MCF 10A (cell line): ENCODE results near the gene ARHGEF19. TPM values are rescaled to one million over a fixed set of nuclear protein-coding genes. Genes with fewer than 3 reads are reported as not detected.

ENCODE experiments used
- BruUV-seq: library from RNA; stranded (reverse); fragments of 400-500 nt; replicated peaks from 2 replicates; lab custom pipeline; 2021; lab: Mats Ljungman, UMichigan
- CTCF ChIA-PET: fragments of 300-600 bp; sonication (Branson Sonifier 250); formaldehyde crosslinking; extraction: SDS; loops from one replicate; lab custom pipeline; 2021; ENCODE audit warnings: antibody characterized with exemption, inconsistent platforms; lab: Yijun Ruan, JAX
- POLR2A ChIA-PET: fragments of 300-600, 350-650 bp; sonication (Branson Sonifier 250); formaldehyde crosslinking; extraction: SDS; loops from one replicate; lab custom pipeline; 2020; ENCODE audit warnings: antibody characterized with exemption, inconsistent platforms; lab: Yijun Ruan, JAX
- DNase-seq: peaks from one replicate; pipeline ENCODE4 v3.0.0-alpha.2; 2018; ENCODE audit not compliant: unreplicated experiment
- H3K27ac Mint-ChIP-seq: one replicate; pipeline ENCODE4 v1.8.0; 2022; ENCODE audit warnings: mild to moderate bottlenecking, low read depth, mixed read lengths; ENCODE audit not compliant: unreplicated experiment
- H3K27me3 Mint-ChIP-seq: one replicate; pipeline ENCODE4 v1.8.0; 2022; ENCODE audit warnings: mixed read lengths; ENCODE audit not compliant: insufficient read depth, unreplicated experiment
- H3K36me3 Mint-ChIP-seq: one replicate; pipeline ENCODE4 v1.8.0; 2022; ENCODE audit warnings: mild to moderate bottlenecking, moderate library complexity, mixed read lengths; ENCODE audit not compliant: insufficient read depth, unreplicated experiment
- H3K4me1 Mint-ChIP-seq: one replicate; pipeline ENCODE4 v1.8.0; 2022; ENCODE audit warnings: mixed read lengths; ENCODE audit not compliant: insufficient read depth, unreplicated experiment
- H3K4me3 Mint-ChIP-seq: one replicate; pipeline ENCODE4 v1.8.0; 2022; ENCODE audit warnings: mild to moderate bottlenecking, moderate library complexity, mixed read lengths; ENCODE audit not compliant: unreplicated experiment
- H3K9me3 Mint-ChIP-seq: one replicate; pipeline ENCODE4 v1.8.0; 2022; ENCODE audit warnings: mixed read lengths; ENCODE audit not compliant: unreplicated experiment
- intact Hi-C: fragments of 100-400 bp; cut with micrococcal nuclease; formaldehyde crosslinking; loops from 2 replicates; pipeline ENCODE4 v1.14.1; 2022
- total RNA-seq: library from RNA; stranded (reverse); gene quantifications from 2 replicates; pipeline ENCODE4 v1.2.3, GENCODE V29; 2022
- TF ChIP-seq, protein P1 (sequence below): fragments of 200-600 bp; IDR thresholded peaks from one replicate; pipeline ENCODE4 v1.8.0; 2022; ENCODE audit warnings: antibody characterized with exemption, mild to moderate bottlenecking; ENCODE audit not compliant: unreplicated experiment

ARHGEF19 gene
- total RNA-seq, 1 experiment from 2014 or later, result 1.9 TPM

GRCh38 chr1:16184557-16185303, 27.7 kb downstream of the ARHGEF19 start:
- ChIA-PET POLR2A (interaction anchor here (0.8 to 10.2 kb wide), 11 partner anchors 11 to 106 kb away, joined by 3 to 153 read pairs (median 14); partner anchors contain the start of gene EPHA2), CTCF (interaction anchor here (0.6 to 14.5 kb wide), 7 partner anchors 19 to 184 kb away, joined by 3 to 373 read pairs (median 3); partner anchors contain the start of gene FAM131C)
- no TSS peak for BruUV-seq
- peaks cover 47% of the 10 kb centered on the region for H3K4me1 Mint-ChIP-seq
- TF ChIP-seq, protein P1, sequence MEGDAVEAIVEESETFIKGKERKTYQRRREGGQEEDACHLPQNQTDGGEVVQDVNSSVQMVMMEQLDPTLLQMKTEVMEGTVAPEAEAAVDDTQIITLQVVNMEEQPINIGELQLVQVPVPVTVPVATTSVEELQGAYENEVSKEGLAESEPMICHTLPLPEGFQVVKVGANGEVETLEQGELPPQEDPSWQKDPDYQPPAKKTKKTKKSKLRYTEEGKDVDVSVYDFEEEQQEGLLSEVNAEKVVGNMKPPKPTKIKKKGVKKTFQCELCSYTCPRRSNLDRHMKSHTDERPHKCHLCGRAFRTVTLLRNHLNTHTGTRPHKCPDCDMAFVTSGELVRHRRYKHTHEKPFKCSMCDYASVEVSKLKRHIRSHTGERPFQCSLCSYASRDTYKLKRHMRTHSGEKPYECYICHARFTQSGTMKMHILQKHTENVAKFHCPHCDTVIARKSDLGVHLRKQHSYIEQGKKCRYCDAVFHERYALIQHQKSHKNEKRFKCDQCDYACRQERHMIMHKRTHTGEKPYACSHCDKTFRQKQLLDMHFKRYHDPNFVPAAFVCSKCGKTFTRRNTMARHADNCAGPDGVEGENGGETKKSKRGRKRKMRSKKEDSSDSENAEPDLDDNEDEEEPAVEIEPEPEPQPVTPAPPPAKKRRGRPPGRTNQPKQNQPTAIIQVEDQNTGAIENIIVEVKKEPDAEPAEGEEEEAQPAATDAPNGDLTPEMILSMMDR, result no peak
- H3K36me3 Mint-ChIP-seq, result no peaks in the 10 kb centered on the region
- H3K4me3 Mint-ChIP-seq, result peak overlapping the region; percentile 21
- DNase-seq, result peak; percentile 69
- no peaks in the 10 kb centered on the region for H3K27me3 Mint-ChIP-seq
- H3K27ac Mint-ChIP-seq, result peak overlapping the region; percentile 75
- no peaks in the 10 kb centered on the region for H3K9me3 Mint-ChIP-seq
- intact Hi-C loops, result loop anchor here (5.0 kb wide), 1 partner anchor 37 kb away; no protein-coding TSS in a partner anchor

DNA sequence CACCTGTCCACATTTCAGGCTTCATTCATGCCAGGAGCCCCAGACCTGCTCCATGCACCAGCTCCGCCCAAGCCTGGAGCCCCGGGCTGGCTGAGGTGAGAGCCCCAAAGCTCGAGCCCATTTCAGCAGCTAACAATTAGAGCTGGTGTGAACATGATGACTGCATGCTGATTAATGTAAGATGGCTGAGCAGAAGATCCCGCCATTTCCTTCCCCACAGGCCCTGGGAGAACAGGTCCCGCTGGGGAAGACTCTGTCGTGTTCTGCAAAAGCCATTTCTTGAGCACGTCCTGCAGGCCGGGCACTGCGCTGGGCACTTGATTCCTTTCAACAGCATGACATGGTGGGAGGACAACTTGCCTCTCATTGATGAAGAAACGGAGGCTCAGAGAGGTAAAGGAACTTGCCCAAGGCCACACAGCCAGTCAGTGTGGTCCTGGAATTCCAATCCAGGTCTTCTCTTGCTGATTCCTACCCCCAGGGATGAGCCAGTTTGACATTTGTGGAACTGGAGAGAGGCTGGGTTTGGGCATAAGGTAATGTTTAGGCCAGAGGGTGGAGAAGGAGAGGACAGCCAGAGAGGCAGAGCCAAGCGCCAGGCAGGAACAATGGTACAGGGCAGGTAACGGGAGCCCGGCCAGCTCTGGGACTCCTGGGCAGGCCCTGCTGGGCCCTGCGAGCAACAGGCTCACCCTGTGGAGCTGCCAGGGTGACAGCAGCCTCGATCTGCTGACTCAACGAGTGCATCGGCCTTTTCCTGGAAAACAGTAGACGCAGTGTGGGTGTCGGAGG, 28.5 kb downstream of the ARHGEF19 start:
- ChIA-PET CTCF (interaction anchor here (0.5 to 14.5 kb wide), 7 partner anchors 21 to 162 kb away, joined by 3 to 373 read pairs (median 3); partner anchors contain the start of gene FAM131C), POLR2A (interaction anchor here (0.8 to 10.2 kb wide), 16 partner anchors 10 to 335 kb away, joined by 3 to 153 read pairs (median 4); partner anchors contain the start of gene EPHA2)
- peak; percentile 70 for DNase-seq
- H3K4me1 Mint-ChIP-seq, result peaks cover 47% of the 10 kb centered on the region
- intact Hi-C loops, result loop anchor here (5.0 kb wide), 1 partner anchor 37 kb away; no protein-coding TSS in a partner anchor
- TF ChIP-seq, protein P1, result no peak
- H3K4me3 Mint-ChIP-seq, result peak overlapping the region; percentile 21
- H3K27me3 Mint-ChIP-seq, result no peaks in the 10 kb centered on the region
- H3K27ac Mint-ChIP-seq, result peak overlapping the region; percentile 75
- H3K36me3 Mint-ChIP-seq, result no peaks in the 10 kb centered on the region
- BruUV-seq, result no TSS peak
- no peaks in the 10 kb centered on the region for H3K9me3 Mint-ChIP-seq

DNA sequence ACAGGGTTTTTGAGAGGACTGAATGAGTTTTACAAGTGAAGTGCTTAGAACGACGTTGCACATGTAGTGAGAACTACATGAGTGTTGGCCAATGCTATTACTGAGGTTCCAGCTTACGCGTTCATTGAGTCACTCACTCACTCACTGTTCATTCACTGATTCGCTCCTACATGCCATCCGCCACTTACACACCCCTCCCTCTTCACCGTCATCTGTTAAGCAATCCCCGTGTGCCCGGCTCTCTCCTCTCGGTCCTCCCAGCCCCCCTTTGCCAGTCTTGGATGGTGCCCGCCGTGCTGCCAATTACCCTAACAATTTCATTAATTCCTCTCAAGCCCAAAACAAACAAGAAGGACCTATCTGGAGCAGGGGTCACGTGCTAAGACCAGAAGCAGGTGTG, 29.3 kb downstream of the ARHGEF19 start:
- POLR2A ChIA-PET, result interaction anchor here (0.6 to 10.2 kb wide), 16 partner anchors 9 to 349 kb away, joined by 3 to 153 read pairs (median 3); partner anchors contain the start of gene EPHA2
- no peaks in the 10 kb centered on the region for H3K9me3 Mint-ChIP-seq
- peaks cover 47% of the 10 kb centered on the region for H3K4me1 Mint-ChIP-seq
- no peaks in the 10 kb centered on the region for H3K27me3 Mint-ChIP-seq
- no peak overlapping the region for H3K4me3 Mint-ChIP-seq
- intact Hi-C loops, result loop anchor here (5.0 kb wide), 1 partner anchor 36 kb away; no protein-coding TSS in a partner anchor
- no TSS peak for BruUV-seq
- peak; percentile 98 for DNase-seq
- H3K27ac Mint-ChIP-seq, result peak overlapping the region; percentile 75
- TF ChIP-seq, protein P1, result no peak
- no peaks in the 10 kb centered on the region for H3K36me3 Mint-ChIP-seq
- CTCF ChIA-PET, result interaction anchor here (0.6 to 14.5 kb wide), 4 partner anchors 18 to 105 kb away, joined by 3 to 373 read pairs (median 4); partner anchors contain the start of gene FAM131C
